Chondrocyte (in vitro differentiated cells): ENCODE measurements around the gene ZNF174. TPM values are rescaled to one million over a fixed set of nuclear protein-coding genes. Genes with fewer than 3 reads are reported as not detected.

ENCODE experiments used
- DNase-seq: peaks from one replicate; pipeline ENCODE4 v3.0.0; 2021; ENCODE audit warnings: mixed read lengths, low spot score
- H3K27ac Mint-ChIP-seq: one replicate; pipeline ENCODE4 v1.8.0; 2021; ENCODE audit warnings: mild to moderate bottlenecking, moderate library complexity, mixed read lengths; ENCODE audit not compliant: unreplicated experiment
- H3K27me3 Mint-ChIP-seq: 2 replicates; pipeline ENCODE4 v1.8.0; 2021; ENCODE audit warnings: low read depth, mixed read lengths
- H3K36me3 Mint-ChIP-seq: 2 replicates; pipeline ENCODE4 v1.8.0; 2021; ENCODE audit warnings: low read depth, mixed read lengths
- H3K4me1 Mint-ChIP-seq: 2 replicates; pipeline ENCODE4 v1.8.0; 2021; ENCODE audit warnings: low read depth, mild to moderate bottlenecking, mixed read lengths
- H3K4me3 Mint-ChIP-seq: one replicate; pipeline ENCODE4 v1.8.0; 2021; ENCODE audit warnings: mild to moderate bottlenecking, moderate library complexity, mixed read lengths; ENCODE audit not compliant: unreplicated experiment
- H3K9me3 Mint-ChIP-seq: 2 replicates; pipeline ENCODE4 v1.8.0; 2021; ENCODE audit warnings: low read depth, mixed read lengths
- total RNA-seq: library from RNA; stranded (reverse); gene quantifications from 3 replicates; pipeline ENCODE4 v1.2.1, GENCODE V29; 2021
- TF ChIP-seq, protein P1 (sequence below): fragments of 200-600 bp; sonication (generic); IDR thresholded peaks from 2 replicates; pipeline ENCODE4 v1.5.0; 2021; ENCODE audit warnings: antibody characterized with exemption, mild to moderate bottlenecking, moderate library complexity

The ZNF174 gene
- total RNA-seq, 1 donor from 2014 or later, result 10.6 TPM

DNA sequence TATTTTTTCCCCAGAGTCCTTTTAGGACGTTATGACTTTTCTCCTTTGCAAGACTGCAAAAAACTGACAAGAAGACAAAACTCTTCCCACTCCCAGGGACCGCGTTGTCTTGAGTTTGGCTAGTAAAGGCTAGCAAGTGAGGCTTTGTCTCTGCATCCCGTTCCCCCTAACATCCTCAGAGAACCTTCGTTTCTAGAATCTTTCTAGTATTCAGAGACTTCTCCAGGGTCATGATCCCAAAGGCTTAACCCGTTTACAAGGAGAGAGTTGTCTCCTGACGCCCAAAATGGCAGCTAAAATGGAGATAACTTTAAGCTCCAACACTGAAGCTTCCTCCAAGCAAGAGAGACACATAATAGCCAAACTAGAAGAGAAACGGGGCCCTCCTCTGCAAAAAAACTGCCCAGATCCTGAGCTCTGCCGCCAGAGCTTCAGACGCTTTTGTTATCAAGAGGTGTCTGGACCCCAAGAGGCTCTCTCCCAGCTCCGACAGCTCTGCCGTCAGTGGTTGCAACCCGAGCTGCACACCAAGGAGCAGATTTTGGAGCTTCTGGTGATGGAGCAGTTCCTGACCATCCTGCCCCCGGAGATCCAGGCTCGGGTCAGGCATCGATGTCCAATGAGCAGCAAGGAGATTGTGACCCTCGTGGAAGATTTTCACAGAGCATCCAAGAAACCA lies 843 bp downstream of the ZNF174 start:
- Mint-ChIP-seq H3K9me3 (peaks cover 40% of the 10 kb centered on the region), H3K4me3 (peak overlapping the region; percentile 83), H3K4me1 (peaks cover 15% of the 10 kb centered on the region), H3K36me3 (peaks cover 51% of the 10 kb centered on the region), H3K27me3 (no peaks in the 10 kb centered on the region), H3K27ac (peak overlapping the region; percentile 88)
- no peak for DNase-seq
- TF ChIP-seq, protein P1, sequence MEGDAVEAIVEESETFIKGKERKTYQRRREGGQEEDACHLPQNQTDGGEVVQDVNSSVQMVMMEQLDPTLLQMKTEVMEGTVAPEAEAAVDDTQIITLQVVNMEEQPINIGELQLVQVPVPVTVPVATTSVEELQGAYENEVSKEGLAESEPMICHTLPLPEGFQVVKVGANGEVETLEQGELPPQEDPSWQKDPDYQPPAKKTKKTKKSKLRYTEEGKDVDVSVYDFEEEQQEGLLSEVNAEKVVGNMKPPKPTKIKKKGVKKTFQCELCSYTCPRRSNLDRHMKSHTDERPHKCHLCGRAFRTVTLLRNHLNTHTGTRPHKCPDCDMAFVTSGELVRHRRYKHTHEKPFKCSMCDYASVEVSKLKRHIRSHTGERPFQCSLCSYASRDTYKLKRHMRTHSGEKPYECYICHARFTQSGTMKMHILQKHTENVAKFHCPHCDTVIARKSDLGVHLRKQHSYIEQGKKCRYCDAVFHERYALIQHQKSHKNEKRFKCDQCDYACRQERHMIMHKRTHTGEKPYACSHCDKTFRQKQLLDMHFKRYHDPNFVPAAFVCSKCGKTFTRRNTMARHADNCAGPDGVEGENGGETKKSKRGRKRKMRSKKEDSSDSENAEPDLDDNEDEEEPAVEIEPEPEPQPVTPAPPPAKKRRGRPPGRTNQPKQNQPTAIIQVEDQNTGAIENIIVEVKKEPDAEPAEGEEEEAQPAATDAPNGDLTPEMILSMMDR, result no peak

DNA sequence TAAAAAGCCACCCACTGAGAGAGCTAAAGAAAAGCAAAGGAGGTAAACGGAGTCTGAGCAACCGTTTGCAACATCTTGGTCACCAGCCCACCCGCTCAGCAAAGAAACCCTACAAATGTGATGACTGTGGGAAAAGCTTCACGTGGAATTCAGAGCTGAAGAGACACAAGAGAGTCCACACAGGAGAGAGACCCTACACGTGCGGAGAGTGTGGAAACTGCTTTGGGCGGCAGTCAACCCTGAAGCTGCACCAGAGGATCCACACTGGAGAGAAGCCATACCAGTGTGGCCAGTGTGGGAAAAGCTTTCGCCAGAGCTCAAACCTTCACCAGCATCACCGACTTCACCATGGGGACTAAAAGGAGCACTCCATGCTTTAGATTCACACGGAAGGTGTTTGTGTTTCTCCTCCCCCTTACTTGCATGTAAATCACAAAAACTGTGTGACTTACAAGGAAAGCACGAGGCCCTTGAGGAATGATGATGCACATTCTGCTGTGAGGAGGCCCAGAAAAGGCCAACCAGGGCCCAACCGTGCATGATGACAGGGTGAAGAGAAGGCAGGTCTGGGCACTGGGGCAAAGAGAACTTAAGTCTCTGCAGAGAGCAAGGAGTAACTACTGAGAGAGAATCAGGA lies 7.7 kb downstream of the ZNF174 start:
- Mint-ChIP-seq H3K4me1 (no peaks in the 10 kb centered on the region), H3K4me3 (no peak overlapping the region), H3K27me3 (no peaks in the 10 kb centered on the region), H3K27ac (no peak overlapping the region), H3K9me3 (peaks cover 63% of the 10 kb centered on the region), H3K36me3 (peaks cover 72% of the 10 kb centered on the region)
- TF ChIP-seq, protein P1, result no peak
- DNase-seq, result no peak

DNA sequence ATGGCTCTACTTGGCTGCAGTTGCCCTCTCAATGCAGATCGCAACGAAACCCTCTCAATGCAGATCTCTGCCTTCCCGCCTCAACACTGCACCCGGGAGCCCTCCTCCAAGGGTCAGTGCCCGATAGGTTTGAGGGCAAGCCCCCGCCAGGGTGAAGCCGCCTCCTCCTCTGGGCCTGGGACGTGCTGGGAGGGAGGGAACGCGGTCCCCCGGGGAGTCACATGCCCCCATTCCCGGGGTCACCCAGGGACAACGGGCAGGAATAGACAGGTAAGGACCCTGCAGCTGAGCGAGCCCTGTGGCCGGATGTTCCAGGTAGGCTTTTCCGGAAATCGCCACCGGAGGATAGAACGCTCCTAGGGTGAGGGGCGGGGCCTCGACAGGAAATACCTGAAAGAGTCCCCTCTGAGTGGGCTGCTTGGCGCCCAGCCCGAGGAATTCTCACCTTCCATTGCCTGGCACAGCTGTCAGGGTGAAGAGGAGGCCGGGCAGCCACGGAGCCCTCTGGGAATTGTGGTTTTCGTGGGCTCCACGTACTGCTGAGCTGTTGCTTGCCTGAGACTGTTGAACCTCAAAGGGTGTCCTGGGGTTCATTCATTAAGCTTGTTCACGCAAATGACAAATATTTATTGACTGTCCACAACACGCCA lies 12.8 kb downstream of the ZNF174 start:
- Mint-ChIP-seq H3K36me3 (peaks cover 32% of the 10 kb centered on the region), H3K27me3 (no peaks in the 10 kb centered on the region), H3K4me1 (no peaks in the 10 kb centered on the region), H3K9me3 (peaks cover 44% of the 10 kb centered on the region), H3K4me3 (no peak overlapping the region), H3K27ac (no peak overlapping the region)
- TF ChIP-seq, protein P1, result no peak
- no peak for DNase-seq

DNA sequence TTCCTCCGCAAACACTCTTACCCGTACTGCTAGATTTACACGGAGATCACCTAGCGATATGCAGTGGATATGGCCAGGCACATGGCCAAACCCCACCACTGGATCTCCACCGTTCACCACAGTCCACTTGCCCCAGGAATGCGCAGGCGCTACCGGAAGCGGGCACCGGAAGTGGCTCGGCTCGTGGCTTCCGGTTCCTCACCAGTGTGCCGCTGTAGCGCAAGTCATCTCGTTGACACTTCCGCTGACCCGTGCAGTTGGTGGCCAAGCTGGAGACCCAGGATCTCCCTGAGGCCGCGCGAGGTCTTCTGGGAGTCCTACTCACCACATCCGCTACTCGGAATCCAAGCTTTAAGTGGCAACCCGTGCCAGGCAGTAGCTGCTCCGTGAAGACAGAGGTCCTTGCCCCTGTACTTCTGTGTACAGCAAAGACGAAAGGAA lies 30.8 kb downstream of the ZNF174 start:
- no peak for DNase-seq
- no peaks in the 10 kb centered on the region for H3K27me3 Mint-ChIP-seq
- peaks cover 12% of the 10 kb centered on the region for H3K36me3 Mint-ChIP-seq
- TF ChIP-seq, protein P1, result no peak
- no peak overlapping the region for H3K27ac Mint-ChIP-seq
- H3K4me3 Mint-ChIP-seq, result no peak overlapping the region
- H3K4me1 Mint-ChIP-seq, result no peaks in the 10 kb centered on the region
- H3K9me3 Mint-ChIP-seq, result no peaks in the 10 kb centered on the region

DNA sequence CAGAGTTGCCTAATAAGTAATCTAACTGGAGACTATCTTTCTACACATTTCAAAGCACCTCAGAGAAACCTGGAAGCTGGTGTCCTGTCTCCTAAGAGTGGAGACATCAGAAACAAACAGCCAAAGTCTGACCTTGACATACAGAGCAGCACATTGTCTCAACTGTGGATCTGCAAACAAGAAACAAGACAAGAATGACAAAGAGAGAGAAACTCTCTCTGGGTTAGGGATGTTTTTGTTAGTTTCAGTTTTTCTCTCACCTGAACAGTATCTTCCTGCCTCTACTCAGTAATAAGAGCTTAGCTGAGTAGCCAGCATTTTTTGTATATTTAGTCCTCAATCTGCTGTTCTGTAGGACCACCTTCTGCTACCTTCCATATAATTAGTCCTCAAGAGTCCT lies 33.4 kb downstream of the ZNF174 start:
- peaks cover 13% of the 10 kb centered on the region for H3K36me3 Mint-ChIP-seq

More for the DNA sequence above, 33.4 kb downstream of the ZNF174 start:
- peaks cover 2% of the 10 kb centered on the region for H3K9me3 Mint-ChIP-seq
- H3K4me3 Mint-ChIP-seq, result no peak overlapping the region
- no peaks in the 10 kb centered on the region for H3K27me3 Mint-ChIP-seq
- H3K4me1 Mint-ChIP-seq, result no peaks in the 10 kb centered on the region
- no peak for DNase-seq
- no peak overlapping the region for H3K27ac Mint-ChIP-seq
- TF ChIP-seq, protein P1, result no peak
